Mucosa of descending colon (tissue), 3 donors: Measurements from ENCODE around the gene POU3F3. TPM values are rescaled to one million over a fixed set of nuclear protein-coding genes. Genes with fewer than 3 reads are reported as not detected.

Experiments used
- ATAC-seq: fragments of 200-7000 bp; cut with Tn5 transposase; one replicate; pipeline ENCODE4 v1.9.1; 2020; ENCODE audit warnings: mild to moderate bottlenecking, moderate library complexity
- DNase-seq, 3 donors: peaks; one replicate each; pipeline ENCODE4 v3.0.0-alpha.2; 2020
- H3K36me3 ChIP-seq: fragments of 200-600 bp; one replicate; pipeline ENCODE4 v1.8.0; 2021; ENCODE audit warnings: low read depth, mild to moderate bottlenecking
- H3K4me1 ChIP-seq: fragments of 200-600 bp; one replicate; pipeline ENCODE4 v1.8.0; 2021; ENCODE audit warnings: low read depth, mild to moderate bottlenecking
- H3K4me3 ChIP-seq: fragments of 200-600 bp; one replicate; pipeline ENCODE4 v1.8.0; 2021; ENCODE audit warnings: mild to moderate bottlenecking
- H3K9me3 ChIP-seq: fragments of 200-600 bp; one replicate; pipeline ENCODE4 v1.8.0; 2021; ENCODE audit warnings: mild to moderate bottlenecking
- CTCF ChIP-seq: fragments of 200-600 bp; IDR thresholded peaks from one replicate; pipeline ENCODE4 v1.8.0; 2022; ENCODE audit warnings: antibody characterized with exemption, mild to moderate bottlenecking
- intact Hi-C, 2 donors: fragments of 100-400 bp; cut with DNase I in 1 of 2; cut with micrococcal nuclease in 1 of 2; formaldehyde crosslinking; loops; one replicate each; pipeline versions ENCODE4 v1.11.0 to v1.11.1; 2022; cut with DNase I, micrococcal nuclease
- total RNA-seq, 3 donors: library from RNA; stranded (reverse); fragmentation: NEBNext Ultra II Directional in 2 of 3; extraction: Animal tissue kit (Norgen Biotek cat#: 25700) in 2 of 3; gene quantifications; one replicate each; pipeline versions ENCODE4 v1.2.1 to v1.2.4, GENCODE V29; 2021 to 2023
- donor health status: DM: no; HTN: no; CAD: no; lungs with moderate emphysema.
- donor health status: DM: no; HTN: no; CAD: no.
- donor health status: DM: no; HTN: yes; CAD: no.

Gene POU3F3
- total RNA-seq, 3 donors from 2014 or later = 0.12 to 1.4 (median 0.14) TPM

DNA sequence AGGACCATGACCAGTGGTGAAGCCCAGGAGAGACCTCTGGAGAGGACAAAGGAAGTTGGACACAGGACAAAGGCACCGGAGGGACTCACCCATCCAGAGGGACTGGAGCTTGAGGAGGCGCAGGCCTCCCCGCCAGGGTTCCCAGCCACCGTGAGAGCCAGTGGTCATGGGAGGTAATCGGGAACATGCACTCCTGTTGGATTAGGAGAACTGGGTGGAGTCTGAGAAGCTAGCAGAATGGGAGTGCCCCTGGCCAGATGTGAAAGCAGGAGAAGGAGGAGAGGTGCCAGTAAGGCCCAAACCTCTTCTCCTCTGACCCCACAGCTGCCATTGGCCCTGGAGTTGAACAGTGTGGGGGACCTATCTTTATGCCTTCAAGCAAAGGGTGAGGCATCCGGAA lies 20.3 kb downstream of the POU3F3 start:
- no peaks in the 10 kb centered on the region for H3K9me3 ChIP-seq
- ATAC-seq = no peak
- H3K4me3 ChIP-seq = no peak overlapping the region
- intact Hi-C loops = no loop called here
- TF ChIP-seq CTCF = no peak
- DNase-seq = no peak
- peaks cover 10% of the 10 kb centered on the region for H3K4me1 ChIP-seq
- no peaks in the 10 kb centered on the region for H3K36me3 ChIP-seq

DNA sequence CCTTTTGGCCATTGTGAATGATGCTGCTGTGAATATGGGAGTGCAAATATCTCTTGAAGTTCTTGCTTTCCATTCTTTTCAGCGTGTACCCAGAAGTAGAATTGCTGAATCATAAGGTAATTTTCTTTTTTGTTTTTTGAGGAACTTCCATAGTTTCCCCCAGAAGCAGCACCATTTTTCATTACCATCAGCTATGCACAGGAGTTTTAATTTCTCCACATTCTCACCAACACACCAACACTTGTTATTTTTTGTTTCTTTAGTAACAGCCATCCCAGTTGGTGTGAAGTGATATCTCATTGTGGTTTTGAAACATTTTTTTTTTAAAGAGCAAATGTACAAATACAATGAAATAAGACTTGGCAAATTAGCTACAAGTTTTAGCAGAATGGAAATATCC lies 21.3 kb downstream of the POU3F3 start:
- no peak for TF ChIP-seq CTCF
- H3K4me3 ChIP-seq = no peak overlapping the region
- H3K4me1 ChIP-seq = peaks cover 10% of the 10 kb centered on the region
- no peak for DNase-seq
- ATAC-seq = no peak
- no peaks in the 10 kb centered on the region for H3K9me3 ChIP-seq
- no peaks in the 10 kb centered on the region for H3K36me3 ChIP-seq
- intact Hi-C loops = no loop called here

DNA sequence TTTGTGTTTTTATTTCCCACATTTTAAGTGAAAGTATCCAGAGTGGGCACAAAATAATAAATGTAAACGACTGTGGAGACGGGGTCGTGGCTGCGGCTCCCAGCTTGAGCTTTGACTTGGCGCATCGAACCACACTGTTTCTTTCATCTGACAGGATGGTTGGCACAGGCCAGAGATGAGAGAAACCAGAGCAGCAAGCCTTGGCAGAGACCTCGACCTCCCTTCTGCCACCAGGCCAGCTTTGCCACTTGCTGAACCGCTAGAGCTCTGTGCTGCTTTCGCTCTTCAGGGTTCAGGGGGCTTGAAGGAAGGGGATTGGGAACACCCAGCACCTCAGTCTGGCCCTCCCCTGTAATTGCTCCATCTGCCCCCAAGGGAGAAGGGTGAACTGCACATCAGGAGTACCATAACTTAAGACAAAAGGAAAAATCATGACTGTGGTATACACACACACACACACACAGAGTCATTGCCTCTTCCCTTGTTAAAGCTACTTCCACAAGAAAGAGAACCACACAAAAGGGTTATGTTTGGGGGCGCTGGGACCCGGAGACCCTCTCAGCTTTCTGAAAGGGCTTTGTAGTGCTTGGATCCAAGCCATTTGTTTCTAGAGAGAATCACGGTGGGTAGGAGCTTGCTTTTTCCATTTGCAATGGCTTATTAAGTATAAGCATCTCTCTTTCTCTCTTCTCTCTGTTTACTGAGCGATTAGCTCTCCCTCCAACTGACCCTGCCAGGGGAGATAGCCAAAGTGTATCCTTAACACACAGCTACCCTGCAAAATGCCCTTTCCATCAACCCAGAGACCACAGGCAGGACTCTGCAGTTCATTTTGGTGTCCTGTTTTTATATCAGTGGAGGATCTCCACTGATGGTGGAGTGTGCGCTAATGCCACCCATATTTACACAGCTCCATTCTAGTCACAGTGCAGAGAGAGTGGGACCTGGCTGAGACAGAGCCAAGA lies 23.0 kb downstream of the POU3F3 start:
- ATAC-seq (no peak), DNase-seq (no peak)
- intact Hi-C loops = no loop called here
- TF ChIP-seq CTCF = no peak
- no peaks in the 10 kb centered on the region for H3K36me3 ChIP-seq
- no peaks in the 10 kb centered on the region for H3K9me3 ChIP-seq
- peaks cover 10% of the 10 kb centered on the region for H3K4me1 ChIP-seq
- H3K4me3 ChIP-seq = no peak overlapping the region

- Histone ChIP-seq H3K4me3 (no peak overlapping the region), H3K36me3 (no peaks in the 10 kb centered on the region), H3K4me1 (no peaks in the 10 kb centered on the region), H3K9me3 (no peaks in the 10 kb centered on the region)
- no peak for TF ChIP-seq CTCF
- ATAC-seq (no peak), DNase-seq (no peak)
- intact Hi-C loops = no loop called here
Measured at GRCh38 chr2:104878863-104879512, 25.1 kb downstream of the POU3F3 start.

DNA sequence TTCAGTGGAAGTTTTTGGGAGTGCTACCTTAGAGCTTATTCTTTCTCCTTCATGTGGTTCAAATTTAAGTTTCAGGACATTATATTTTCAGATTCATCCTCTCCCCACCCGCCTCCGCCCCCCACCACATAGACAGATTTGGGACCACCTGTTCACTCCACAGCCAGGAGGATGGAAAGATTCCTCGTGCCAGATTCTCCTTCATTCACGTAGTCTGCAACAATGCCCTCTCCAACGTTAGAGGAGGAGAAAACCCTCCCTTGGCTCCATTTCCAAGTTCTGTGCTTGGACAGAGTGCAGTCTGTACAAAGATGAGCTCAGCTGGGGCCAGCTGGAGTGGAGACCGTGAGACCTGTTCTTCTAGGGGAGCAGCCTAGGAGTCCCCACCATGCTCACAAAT lies 26.2 kb downstream of the POU3F3 start:
- no peaks in the 10 kb centered on the region for H3K9me3 ChIP-seq
- no peak for TF ChIP-seq CTCF
- H3K36me3 ChIP-seq = no peaks in the 10 kb centered on the region
- H3K4me1 ChIP-seq = no peaks in the 10 kb centered on the region
- no peak for ATAC-seq
- DNase-seq = no peak
- intact Hi-C loops = no loop called here
- H3K4me3 ChIP-seq = no peak overlapping the region
